PC-9 (cell line): ENCODE results near the gene DHRS13. TPM values are rescaled to one million over a fixed set of nuclear protein-coding genes. Genes with fewer than 3 reads are reported as not detected.

Source experiments
- BruUV-seq: library from RNA; stranded (reverse); fragments of 400-500 nt; replicated peaks from 2 replicates; lab custom pipeline; 2021; lab: Mats Ljungman, UMichigan
- CTCF ChIA-PET: fragments of 300-600 bp; sonication (Branson Sonifier 250); formaldehyde crosslinking; loops from one replicate; lab custom pipeline; 2022; ENCODE audit warnings: antibody characterized with exemption; lab: Charles Lee
- POLR2A ChIA-PET: fragments of 300-600 bp; sonication (Branson Sonifier 250); formaldehyde crosslinking; loops from one replicate; lab custom pipeline; 2022; ENCODE audit warnings: antibody characterized with exemption; ENCODE audit not compliant: unreplicated experiment; lab: Charles Lee
- DNase-seq, 2 experiments: peaks; one replicate each; pipeline versions ENCODE4 v3.0.0 to v3.0.0-alpha.2; 2015 to 2022; ENCODE audit warnings: mixed read lengths in 1 of 2
- H2AFZ ChIP-seq: fragments of 200-600 bp; sonication (generic); 2 replicates; pipeline ENCODE4 v1.8.1; 2017; ENCODE audit warnings: antibody characterized with exemption
- H3F3A ChIP-seq: fragments of 200-600 bp; sonication (generic); 2 replicates; pipeline ENCODE4 v1.8.1; 2017; ENCODE audit warnings: antibody characterized with exemption, mild to moderate bottlenecking, low read depth; ENCODE audit not compliant: insufficient read depth
- H3K27ac ChIP-seq: fragments of 200-600 bp; sonication (generic); 2 replicates; pipeline ENCODE4 v1.6.1; 2016; ENCODE audit warnings: mixed run types
- H3K27me3 ChIP-seq: fragments of 200-600 bp; sonication (generic); 2 replicates; pipeline ENCODE4 v1.6.1; 2016; ENCODE audit warnings: low read depth, mixed run types; ENCODE audit not compliant: insufficient read depth
- H3K36me3 ChIP-seq: fragments of 200-600 bp; sonication (generic); 2 replicates; pipeline ENCODE4 v1.6.1; 2016; ENCODE audit warnings: low read depth, mixed run types
- H3K4me1 ChIP-seq: fragments of 200-600 bp; sonication (generic); replicated peaks from 2 replicates; pipeline ENCODE4 v1.6.1; 2016; ENCODE audit warnings: mixed run types; ENCODE audit not compliant: insufficient read depth
- H3K4me2 ChIP-seq: fragments of 200-600 bp; sonication (generic); 2 replicates; pipeline ENCODE4 v1.6.1; 2017; ENCODE audit warnings: mixed run types
- H3K4me3 ChIP-seq: fragments of 200-600 bp; sonication (generic); 2 replicates; pipeline ENCODE4 v1.6.1; 2016; ENCODE audit warnings: mixed run types
- H3K79me2 ChIP-seq: fragments of 200-600 bp; sonication (generic); 2 replicates; pipeline ENCODE4 v1.6.1; 2017; ENCODE audit warnings: low read depth, mixed run types
- H3K9me2 ChIP-seq: fragments of 200-600 bp; sonication (generic); 2 replicates; pipeline ENCODE4 v1.8.1; 2017; ENCODE audit warnings: mild to moderate bottlenecking; ENCODE audit not compliant: insufficient read depth
- H3K9me3 ChIP-seq: fragments of 200-600 bp; sonication (generic); 2 replicates; pipeline ENCODE4 v1.8.1; 2016; ENCODE audit warnings: low read depth; ENCODE audit not compliant: insufficient read depth
- H4K20me1 ChIP-seq: fragments of 200-600 bp; sonication (generic); 2 replicates; pipeline ENCODE4 v1.8.1; 2017; ENCODE audit not compliant: insufficient read depth
- EZH2 ChIP-seq: fragments of 200-600 bp; sonication (generic); IDR thresholded peaks from 2 replicates; pipeline ENCODE4 v1.8.0; 2017; ENCODE audit warnings: antibody characterized with exemption, low read depth
- intact Hi-C: fragments of 100-400 bp; cut with micrococcal nuclease; formaldehyde crosslinking; loops from one replicate; pipeline ENCODE4 v1.10.0; 2022; ENCODE audit not compliant: unreplicated experiment
- total RNA-seq: library from RNA; stranded (reverse); gene quantifications from 2 replicates; pipeline ENCODE4 v1.2.3, GENCODE V29; 2021
- TF ChIP-seq, protein P1 (sequence below): fragments of 200-600 bp; sonication (generic); conservative IDR thresholded peaks from 2 replicates; pipeline ENCODE4 v1.6.1; 2017; ENCODE audit warnings: mixed run types, antibody characterized with exemption, mild to moderate bottlenecking, moderate library complexity

Gene DHRS13
- total RNA-seq, 1 experiment from 2014 or later, result 15.8 TPM

DNA sequence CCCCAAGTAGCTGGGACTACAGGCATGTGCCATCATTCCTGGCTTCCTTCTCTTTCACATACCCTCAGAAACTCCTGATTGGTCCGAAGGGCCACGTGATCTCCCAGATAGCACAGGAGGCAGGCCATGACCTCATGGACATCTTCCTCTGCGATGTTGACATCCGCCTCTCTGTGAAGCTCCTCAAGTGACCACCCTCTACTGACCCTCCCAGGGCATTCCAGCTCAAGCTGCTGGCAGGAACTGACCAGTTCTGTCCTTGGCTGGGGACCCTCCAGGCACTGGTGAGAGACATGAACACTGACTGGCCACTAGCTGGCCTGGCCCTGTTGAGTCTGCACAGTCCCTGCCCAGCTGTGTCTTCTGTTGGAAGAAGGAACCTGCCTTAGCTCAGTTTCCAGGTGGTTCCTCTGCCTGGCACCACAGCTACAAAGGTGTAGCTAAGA is 42.5 kb downstream of the DHRS13 start:
- Histone ChIP-seq H3K9me3 (no peaks in the 10 kb centered on the region), H3F3A (peaks cover 3% of the 10 kb centered on the region; the same call in 1 of the 2 replicates), H3K27ac (no peak overlapping the region), H3K27me3 (no peaks in the 10 kb centered on the region), H3K9me2 (no peaks in the 10 kb centered on the region), H2AFZ (no peak overlapping the region), H3K36me3 (no peaks in the 10 kb centered on the region), H3K79me2 (peaks cover 11% of the 10 kb centered on the region), H4K20me1 (no peaks in the 10 kb centered on the region), H3K4me3 (no peak overlapping the region), H3K4me1 (peaks cover 5% of the 10 kb centered on the region; the same call in 1 of the 2 replicates), H3K4me2 (no peak overlapping the region)
- no peak for DNase-seq
- CTCF ChIA-PET, result no interaction called here
- intact Hi-C loops, result no loop called here
- BruUV-seq, result no TSS peak
- TF ChIP-seq, protein P1, sequence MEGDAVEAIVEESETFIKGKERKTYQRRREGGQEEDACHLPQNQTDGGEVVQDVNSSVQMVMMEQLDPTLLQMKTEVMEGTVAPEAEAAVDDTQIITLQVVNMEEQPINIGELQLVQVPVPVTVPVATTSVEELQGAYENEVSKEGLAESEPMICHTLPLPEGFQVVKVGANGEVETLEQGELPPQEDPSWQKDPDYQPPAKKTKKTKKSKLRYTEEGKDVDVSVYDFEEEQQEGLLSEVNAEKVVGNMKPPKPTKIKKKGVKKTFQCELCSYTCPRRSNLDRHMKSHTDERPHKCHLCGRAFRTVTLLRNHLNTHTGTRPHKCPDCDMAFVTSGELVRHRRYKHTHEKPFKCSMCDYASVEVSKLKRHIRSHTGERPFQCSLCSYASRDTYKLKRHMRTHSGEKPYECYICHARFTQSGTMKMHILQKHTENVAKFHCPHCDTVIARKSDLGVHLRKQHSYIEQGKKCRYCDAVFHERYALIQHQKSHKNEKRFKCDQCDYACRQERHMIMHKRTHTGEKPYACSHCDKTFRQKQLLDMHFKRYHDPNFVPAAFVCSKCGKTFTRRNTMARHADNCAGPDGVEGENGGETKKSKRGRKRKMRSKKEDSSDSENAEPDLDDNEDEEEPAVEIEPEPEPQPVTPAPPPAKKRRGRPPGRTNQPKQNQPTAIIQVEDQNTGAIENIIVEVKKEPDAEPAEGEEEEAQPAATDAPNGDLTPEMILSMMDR, result no peak
- TF ChIP-seq EZH2, result no peak
- POLR2A ChIA-PET, result interaction anchor here (0.6 kb wide), 1 partner anchor 132 kb away, joined by 4 read pairs; the partner anchor contains the start of gene NEK8

DNA sequence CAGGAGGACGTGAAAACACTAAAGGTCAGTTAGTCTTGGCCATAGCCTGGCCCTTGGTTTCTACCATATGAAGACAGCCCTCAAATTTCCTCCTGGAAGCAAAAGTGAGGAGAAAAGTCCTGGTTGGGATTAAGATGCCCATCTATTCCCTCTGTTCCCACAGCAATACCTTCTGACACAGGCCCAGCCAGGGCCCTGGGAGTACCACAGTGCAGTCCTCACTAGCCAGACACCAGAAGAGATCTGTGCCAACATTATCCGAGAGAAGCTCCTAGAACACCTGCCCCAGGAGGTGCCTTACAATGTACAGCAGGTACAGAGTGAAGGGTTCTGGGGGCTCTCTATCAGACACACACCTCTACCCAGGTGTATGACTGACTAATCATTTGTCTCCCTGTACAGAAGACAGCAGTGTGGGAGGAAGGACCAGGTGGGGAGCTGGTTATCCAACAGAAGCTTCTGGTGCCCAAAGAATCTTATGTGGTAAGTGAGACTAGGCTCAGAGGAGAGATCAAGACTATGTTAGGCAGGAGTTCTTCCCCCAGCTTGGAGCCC is 44.0 kb downstream of the DHRS13 start:
- Histone ChIP-seq H3K36me3 (no peaks in the 10 kb centered on the region), H4K20me1 (no peaks in the 10 kb centered on the region), H3K27me3 (no peaks in the 10 kb centered on the region), H3K4me2 (no peak overlapping the region), H2AFZ (no peak overlapping the region), H3K27ac (no peak overlapping the region), H3K4me1 (peaks cover 5% of the 10 kb centered on the region; the same call in 1 of the 2 replicates), H3F3A (peaks cover 3% of the 10 kb centered on the region; the same call in 1 of the 2 replicates), H3K9me2 (no peaks in the 10 kb centered on the region), H3K9me3 (no peaks in the 10 kb centered on the region), H3K4me3 (no peak overlapping the region), H3K79me2 (peaks cover 15% of the 10 kb centered on the region)
- no peak for DNase-seq
- no peak for TF ChIP-seq EZH2
- TF ChIP-seq, protein P1, result no peak
- CTCF ChIA-PET, result interaction anchor here (0.7 kb wide), 1 partner anchor 10 kb away, joined by 5 read pairs; no protein-coding TSS in a partner anchor
- intact Hi-C loops, result no loop called here
- no TSS peak for BruUV-seq
- POLR2A ChIA-PET, result interaction anchor here (0.8 kb wide), 1 partner anchor 372 kb away, joined by 10 read pairs; no protein-coding TSS in a partner anchor

DNA sequence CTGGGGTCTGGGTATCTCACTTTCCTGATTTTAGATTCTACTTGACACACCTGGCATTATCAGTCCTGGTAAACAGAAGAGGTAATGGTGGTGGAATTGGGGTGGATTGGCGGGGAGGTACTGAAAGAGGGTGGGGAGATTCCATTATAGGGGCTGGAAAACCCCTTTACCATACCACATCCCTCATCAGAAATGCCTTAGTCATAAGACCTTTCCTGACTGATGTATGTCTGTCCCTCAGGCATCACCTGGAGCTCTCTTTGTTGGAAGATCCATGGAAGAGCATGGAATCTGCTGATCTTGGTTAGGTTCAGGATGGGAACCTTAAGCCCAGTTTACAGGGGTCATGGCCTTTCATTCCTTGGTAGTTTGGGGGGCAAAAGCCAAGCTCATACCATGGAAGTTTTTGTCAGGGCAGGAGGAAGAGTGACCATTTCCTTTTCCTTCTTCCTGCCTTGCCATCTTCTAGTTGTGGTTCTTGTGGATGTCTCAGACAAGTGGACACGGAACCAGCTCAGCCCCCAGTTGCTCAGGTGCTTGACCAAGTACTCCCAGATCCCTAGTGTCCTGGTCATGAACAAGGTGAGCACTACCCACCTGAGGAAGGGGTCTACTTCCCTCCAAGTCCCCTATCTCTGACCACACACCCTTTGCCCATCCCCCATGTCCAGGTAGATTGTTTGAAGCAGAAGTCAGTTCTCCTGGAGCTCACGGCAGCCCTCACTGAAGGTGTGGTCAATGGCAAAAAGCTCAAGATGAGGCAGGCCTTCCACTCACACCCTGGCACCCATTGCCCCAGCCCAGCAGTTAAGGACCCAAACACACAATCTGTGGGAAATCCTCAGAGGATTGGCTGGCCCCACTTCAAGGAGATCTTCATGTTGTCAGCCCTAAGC is 44.7 kb downstream of the DHRS13 start:
- intact Hi-C loops, result no loop called here
- Histone ChIP-seq H3K4me3 (no peak overlapping the region), H3K27ac (no peak overlapping the region), H4K20me1 (no peaks in the 10 kb centered on the region), H3F3A (peaks cover 3% of the 10 kb centered on the region; the same call in 1 of the 2 replicates), H2AFZ (no peak overlapping the region), H3K79me2 (peaks cover 15% of the 10 kb centered on the region), H3K4me1 (peaks cover 5% of the 10 kb centered on the region; the same call in 1 of the 2 replicates), H3K9me2 (no peaks in the 10 kb centered on the region), H3K4me2 (no peak overlapping the region), H3K9me3 (no peaks in the 10 kb centered on the region), H3K36me3 (no peaks in the 10 kb centered on the region), H3K27me3 (no peaks in the 10 kb centered on the region)
- BruUV-seq, result no TSS peak
- CTCF ChIA-PET, result no interaction called here
- no peak for TF ChIP-seq EZH2
- TF ChIP-seq, protein P1, result no peak
- POLR2A ChIA-PET, result no interaction called here
- no peak for DNase-seq
